Measurements from ENCODE around the gene RUNX1.

GRCh38 chr21:35095859-35096291 is 46.8 kb upstream of the RUNX1 start:
- TF ChIP-seq CTCF (IDR thresholded peaks at IDR 0.05; ENCODE audit: extremely low read depth in 1 of 2, insufficient read depth in 1 of 2, low read depth in 1 of 2, low read length in 2 of 2), result no peak
- TF ChIP-seq POLR2A (IDR thresholded peaks at IDR 0.05; ENCODE audit: low read depth, low read length), result no peak
- no peak for TF ChIP-seq MAX (IDR thresholded peaks at IDR 0.05; ENCODE audit: insufficient read depth, insufficient read length)
- no peak for TF ChIP-seq POLR2AphosphoS5 (IDR thresholded peaks at IDR 0.05; ENCODE audit: insufficient read depth, low read depth, low read length)
- no peak for TF ChIP-seq EZH2 (IDR thresholded peaks at IDR 0.05; ENCODE audit: borderline replicate concordance, low read depth, low read length, severe bottlenecking)
- TF ChIP-seq FOS (IDR thresholded peaks at IDR 0.05; ENCODE audit: borderline replicate concordance, insufficient read depth, low read length), result no peak
- TF ChIP-seq MYC (IDR thresholded peaks at IDR 0.05; ENCODE audit: low read depth, low read length), result no peak
- no peak for TF ChIP-seq GATA2 (IDR thresholded peaks at IDR 0.05; ENCODE audit: insufficient read depth, insufficient read length, low read depth, low read length)

Measured in endothelial cell of umbilical vein (primary cell).